CD1c-positive myeloid dendritic cell (primary cell): Measurements from ENCODE around the gene NDUFS7.

ENCODE experiments used
- DNase-seq: peaks from one replicate; pipeline ENCODE4 v3.0.0-alpha.2; 2016; ENCODE audit errors: extremely low spot score

Gene NDUFS7

GRCh38 chr19:1383312-1384084 lies at the start of gene NDUFS7:
Gene NDUFS7 (plus strand): TSS chr19:1383907. CDS start chr19:1383927, 20 bp downstream.
- peak; percentile 96 for DNase-seq

- no peak for DNase-seq
Observed at GRCh38 chr19:1336079-1336684, 47.5 kb upstream of the NDUFS7 start.

DNA sequence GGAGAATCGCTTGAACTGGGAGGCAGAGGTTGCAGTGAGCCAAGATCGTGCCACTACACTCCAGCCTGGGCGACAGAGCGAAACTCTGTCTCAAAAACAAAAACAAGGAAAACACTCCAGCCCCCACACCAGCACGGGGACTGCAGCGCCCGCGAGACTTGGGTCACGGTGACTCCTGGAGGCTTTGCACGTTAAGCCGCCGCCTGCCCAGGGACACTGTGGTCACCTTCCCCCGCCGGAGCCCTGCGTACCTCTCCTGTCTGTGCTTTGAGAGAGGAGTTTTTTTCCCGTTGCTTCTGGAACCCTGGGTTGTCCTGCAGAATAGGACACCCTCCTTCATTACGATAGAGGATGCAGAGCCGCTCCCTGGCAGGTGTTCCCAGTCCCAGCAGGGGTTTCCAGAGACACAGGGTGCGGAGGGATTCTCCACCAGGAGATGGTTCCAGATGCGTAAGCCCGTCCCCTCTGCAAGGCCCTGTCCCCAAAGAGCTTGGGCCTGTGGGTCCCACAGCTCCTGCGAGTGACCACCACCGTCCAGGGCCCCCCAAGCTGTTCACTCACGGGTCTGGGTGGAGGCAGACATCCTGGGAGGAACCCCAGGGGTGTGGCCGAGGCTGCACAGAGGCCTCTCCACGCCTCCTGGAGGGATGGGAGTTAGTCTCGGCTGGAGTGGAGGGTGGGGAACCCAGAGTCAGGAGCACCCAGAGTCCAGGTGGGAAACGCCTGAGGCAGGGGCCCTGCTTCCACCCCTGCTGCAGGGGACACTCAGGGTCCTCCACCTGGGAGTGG lies 42.8 kb upstream of the NDUFS7 start:
- DNase-seq: no peak

DNA sequence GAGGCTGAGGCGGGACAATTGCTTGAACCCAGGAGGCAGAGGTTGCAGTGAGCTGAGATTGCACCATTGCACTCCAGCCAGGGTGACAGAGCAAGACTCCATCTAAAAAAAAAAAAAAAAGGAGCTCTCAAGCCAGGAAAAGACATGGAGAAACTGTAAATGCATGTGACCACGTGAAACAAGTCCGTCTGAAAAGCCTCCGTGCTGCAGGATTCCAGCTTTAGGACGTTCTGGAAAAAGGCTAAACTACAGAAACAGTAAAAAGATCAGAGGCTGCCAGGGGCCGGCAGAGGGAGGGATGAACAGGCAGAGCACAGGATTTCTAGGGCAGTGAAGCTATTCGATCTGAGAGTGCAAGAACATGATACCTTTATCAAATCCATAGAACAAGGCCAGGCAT lies 40.7 kb upstream of the NDUFS7 start:
- DNase-seq: no peak

DNA sequence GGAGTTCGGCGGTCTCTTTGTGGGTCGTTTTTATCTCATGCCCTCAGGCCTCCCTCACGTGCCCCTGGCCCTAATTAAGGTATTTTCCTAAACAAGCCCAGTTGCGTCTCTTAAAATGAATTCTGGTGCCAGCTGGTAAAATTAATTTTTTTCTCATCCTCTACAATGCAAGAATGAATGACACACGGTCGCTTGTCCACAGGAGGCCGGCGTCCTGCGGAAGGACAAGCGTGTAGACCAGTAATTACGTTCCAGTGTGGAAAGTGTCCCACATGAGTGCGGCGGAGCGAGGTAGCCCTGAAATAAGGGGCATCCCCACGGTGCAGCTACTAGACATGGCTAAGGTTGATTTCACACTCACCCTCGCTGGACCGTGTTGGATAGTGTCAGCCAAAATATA lies 34.5 kb upstream of the NDUFS7 start:
- DNase-seq: no peak

DNA sequence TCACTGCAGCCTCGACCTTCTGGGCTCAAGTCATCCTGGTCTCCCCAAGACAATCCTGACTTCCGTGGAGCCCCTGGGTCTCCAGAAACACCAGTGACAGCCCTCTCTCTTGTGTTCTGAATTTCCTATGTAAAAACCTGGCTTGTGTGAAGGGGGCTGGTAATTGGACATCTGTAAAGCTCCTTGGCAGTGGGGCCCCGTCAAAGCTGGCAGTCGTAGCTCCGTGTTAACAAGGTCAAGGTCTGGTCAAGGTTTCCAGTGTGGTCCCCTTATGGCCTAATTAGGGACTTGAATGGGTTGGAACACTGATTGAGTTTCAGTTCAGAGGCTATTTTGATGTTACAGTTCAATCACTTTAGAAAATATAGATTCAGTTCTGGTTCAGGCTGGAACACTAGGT lies 32.8 kb upstream of the NDUFS7 start:
- DNase-seq: no peak

DNA sequence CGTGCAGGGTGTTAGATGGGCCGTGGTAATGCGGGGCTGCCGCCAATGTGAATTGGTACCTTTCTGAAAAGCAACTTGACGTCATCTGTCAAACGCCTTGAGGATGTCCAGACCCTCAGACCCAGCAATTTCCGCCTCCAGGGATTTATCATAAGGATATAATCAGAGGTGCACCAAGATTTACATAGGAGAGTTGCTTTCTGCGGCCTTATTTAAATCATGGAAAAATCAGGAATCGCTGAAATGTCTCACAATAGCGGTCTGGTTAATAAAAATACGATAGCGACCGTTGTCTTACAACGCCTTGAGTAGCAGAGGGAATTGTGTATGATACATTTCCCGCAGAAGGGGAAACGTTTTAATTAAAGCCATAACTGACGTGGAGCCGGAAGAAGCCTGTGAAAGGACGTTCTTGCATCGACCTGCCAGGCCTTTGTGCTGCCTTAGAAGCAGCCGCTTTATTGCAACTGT lies 32.3 kb upstream of the NDUFS7 start:
- DNase-seq: no peak

DNA sequence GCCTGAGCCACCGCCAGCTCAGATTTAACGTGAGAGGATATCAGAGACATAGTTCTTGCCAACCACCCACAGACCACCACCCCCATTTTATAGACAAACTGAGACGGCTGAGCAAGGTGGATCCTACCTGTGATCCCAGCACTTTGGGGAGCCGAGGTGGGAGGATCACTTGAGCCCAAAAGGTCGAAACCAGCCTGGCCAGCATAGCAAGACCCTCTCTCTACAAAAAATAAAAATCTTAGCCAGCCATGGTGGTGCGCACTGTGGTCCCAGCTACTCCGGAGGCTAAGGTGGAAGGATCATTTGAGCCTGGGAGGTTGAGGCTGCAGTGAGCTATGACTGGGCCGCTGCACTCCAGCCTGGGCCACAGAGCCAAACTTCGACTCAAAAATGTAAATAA lies 30.6 kb upstream of the NDUFS7 start:
- no peak for DNase-seq

DNA sequence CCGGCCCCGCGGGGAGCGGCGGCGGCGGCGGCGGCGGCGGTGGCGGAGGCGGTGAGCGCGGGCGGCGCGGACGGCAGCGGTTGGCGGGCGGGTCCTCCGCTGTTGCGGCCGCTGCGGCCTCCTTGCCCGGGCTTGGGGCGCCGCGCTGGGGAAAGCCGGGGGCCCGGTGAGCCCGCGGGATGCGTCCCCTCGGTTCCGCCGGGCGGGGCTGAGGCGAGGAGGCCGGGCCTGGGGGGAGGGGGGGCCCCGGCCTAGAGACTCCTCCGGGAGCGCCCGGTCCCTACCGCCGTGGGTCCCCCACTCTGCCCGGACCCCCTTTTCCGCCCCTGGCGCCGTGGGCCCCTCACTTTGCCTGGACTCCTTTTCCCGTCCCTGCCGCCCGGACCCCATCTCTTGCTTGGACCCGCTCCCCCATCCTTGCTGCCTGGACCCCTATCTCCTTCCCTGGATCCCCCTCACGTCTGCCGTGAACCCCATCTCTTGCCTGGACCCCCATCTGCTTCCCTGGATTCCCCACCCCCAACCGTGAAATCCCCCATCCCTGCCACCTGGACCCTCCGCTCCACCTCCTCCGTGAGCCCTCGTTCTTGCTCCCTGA lies 28.6 kb upstream of the NDUFS7 start:
- DNase-seq: no peak

GRCh38 chr19:1355568-1356507 lies 27.9 kb upstream of the NDUFS7 start:
- peak; percentile 4 for DNase-seq

DNA sequence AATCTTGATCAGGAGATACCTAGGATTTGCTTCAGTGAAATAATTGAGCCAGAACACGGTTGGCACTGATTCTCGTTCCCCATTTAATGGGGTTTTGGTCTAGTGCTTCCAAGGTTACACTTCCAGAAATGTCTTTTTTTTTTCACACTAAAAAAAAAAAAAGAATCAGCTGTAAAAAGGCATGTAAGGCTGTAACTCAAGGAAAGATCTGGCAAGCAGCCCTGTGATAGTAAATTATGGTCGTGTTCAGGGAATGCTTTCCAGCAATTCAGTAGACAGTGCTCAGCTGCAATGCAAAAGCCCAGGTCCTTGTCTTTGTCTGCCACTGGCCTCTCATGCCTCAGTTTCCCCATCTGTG lies 27.2 kb upstream of the NDUFS7 start:
- no peak for DNase-seq

GRCh38 chr19:1357531-1358109 lies 26.1 kb upstream of the NDUFS7 start:
- no peak for DNase-seq

DNA sequence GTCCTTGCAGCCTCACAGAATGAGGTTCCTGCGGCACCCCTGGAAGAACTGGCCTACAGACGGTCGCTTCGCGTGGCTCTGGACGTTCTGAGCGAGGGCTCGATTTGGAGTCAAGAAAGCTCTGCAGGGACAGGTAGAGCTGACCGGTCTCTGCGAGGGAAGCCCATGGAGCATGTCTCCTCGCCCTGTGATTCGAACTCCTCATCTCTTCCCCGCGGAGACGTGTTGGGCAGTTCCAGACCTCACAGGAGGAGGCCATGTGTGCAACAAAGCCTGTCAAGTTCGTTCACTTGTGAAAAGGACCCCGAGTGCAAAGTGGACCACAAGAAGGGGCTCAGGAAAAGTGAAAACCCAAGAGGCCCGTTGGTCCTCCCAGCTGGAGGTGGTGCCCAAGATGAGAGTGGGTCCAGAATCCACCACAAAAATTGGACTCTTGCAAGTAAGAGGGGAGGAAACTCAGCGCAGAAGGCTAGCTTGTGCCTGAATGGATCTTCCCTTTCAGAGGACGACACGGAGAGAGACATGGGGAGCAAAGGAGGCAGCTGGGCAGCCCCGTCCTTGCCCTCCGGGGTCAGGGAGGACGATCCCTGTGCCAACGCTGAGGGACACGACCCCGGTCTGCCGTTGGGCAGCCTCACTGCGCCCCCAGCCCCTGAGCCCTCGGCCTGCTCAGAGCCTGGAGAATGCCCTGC lies 23.4 kb upstream of the NDUFS7 start:
- DNase-seq: no peak

DNA sequence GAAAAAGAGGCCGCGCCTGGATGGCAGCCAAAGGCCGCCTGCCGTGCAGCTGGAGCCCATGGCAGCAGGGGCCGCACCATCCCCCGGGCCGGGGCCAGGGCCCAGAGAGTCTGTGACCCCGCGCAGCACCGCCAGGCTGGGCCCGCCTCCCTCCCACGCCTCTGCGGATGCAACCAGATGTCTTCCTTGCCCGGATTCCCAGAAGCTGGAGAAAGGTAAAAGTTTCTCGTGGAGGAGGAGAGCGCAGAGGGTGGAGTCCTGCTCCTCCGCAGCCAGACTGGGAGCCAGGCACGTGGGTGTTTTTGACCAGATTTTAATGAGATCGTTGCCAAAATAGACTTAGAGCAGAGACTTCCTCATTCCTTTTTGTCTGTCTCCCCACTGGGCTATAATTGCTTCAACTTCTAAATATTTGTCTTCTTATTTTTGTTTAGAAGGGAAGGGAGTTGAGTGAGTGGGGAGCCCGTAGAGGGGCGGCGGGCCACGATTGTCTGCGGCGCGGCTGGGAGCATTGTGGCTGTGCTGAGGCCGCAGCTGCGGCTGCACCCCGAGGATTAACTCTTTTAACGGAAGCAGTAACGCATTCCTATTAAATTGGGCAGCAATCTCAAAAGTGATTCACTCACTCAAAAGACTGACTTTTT lies 22.8 kb upstream of the NDUFS7 start:
- DNase-seq: peak; percentile 68

- DNase-seq: peak; percentile 12
Observed at GRCh38 chr19:1361601-1362386, 21.9 kb upstream of the NDUFS7 start.

DNA sequence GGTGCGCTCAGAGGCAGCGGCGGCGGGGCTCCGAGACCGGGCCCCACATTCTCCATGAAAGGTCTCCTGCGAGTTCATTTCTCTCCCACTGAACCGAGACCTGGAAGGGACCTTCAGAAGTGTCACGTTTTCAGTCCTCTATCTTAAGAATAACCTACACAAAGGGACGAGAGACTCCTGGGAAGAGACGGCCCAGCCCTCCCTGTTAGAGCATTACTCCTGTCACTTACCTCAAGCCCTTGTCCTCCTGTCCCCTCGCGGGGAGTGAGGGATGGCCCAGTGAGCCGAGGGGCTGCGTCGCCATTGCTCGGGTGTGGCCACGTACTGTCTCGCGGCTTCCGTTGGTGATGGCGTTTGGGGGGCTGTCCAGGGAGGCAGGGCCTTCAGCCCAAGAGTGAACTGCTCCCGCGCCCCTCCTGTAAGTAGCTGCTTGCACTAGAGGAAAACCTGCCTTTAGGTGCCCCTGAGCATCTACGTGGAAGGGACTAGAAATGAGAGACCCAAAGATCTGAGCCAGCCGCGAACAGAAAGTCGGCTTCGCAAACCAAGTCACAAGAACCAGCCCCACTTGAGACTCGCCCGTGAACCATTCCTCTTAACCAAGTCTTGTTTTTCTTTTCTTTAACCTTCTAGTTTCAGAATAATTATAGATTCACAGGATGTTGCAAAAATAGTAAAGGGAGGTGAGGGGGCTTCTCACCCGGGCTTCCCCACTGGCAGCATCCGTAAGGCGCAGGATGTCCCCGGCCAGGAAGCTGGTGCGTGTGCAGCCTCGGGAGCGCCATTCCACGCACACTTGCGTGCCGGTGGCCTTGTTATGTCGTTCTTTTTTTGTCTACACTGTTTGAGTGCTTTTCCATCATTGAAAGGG lies 21.1 kb upstream of the NDUFS7 start:
- no peak for DNase-seq

DNA sequence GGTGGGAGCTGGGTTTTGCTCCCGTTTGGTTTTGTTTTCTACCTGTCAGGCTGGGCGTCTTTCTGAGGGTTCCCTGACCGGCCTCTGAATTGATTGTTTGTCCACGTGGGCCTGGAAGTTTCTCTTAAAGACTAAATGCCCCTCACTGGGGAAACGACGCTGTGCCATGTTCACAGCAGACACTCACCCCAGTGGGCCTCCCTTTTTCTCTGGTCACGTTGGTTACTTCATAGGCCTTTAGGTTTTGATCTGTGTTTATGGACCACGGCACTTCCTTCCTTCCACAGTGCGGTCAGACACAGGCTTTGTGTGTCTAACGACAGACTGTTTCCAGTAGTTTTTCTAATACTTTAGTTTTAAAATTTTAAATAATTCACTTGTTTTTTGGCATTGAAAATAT lies 20.1 kb upstream of the NDUFS7 start:
- peak; percentile 17 for DNase-seq
